H1 (cell line): ENCODE data around the gene EPB41L4A.

Experiments
- CEBPB ChIP-seq: IDR thresholded peaks from 2 replicates; pipeline ENCODE4 v1.6.1; 2012; ENCODE audit warnings: low read depth, low read length
- CREB1 ChIP-seq: IDR thresholded peaks from 2 replicates; pipeline ENCODE4 v1.6.1; 2012; ENCODE audit warnings: inconsistent platforms
- CTCF ChIP-seq, 3 experiments: IDR thresholded peaks; 1 replicate in 2 of 3; 2 replicates in 1 of 3; pipeline versions ENCODE4 v1.5.1 to v1.6.1; 2011; ENCODE audit warnings: low read length in 3 of 3, mild to moderate bottlenecking in 3 of 3, inconsistent platforms in 2 of 3, low read depth in 1 of 3, moderate library complexity in 1 of 3; ENCODE audit not compliant: insufficient read depth in 1 of 3; ENCODE audit errors: control extremely low read depth in 1 of 3
- EGR1 ChIP-seq: IDR thresholded peaks from 2 replicates; pipeline ENCODE4 v1.6.1; 2011; ENCODE audit warnings: low read depth, low read length, borderline replicate concordance
- GABPA ChIP-seq: IDR thresholded peaks from 2 replicates; pipeline ENCODE4 v1.6.1; 2011; ENCODE audit warnings: mild to moderate bottlenecking, low read length, moderate library complexity, borderline replicate concordance; ENCODE audit not compliant: insufficient read depth
- HDAC6 ChIP-seq: IDR thresholded peaks from one replicate; pipeline ENCODE4 v1.7.1; 2012; ENCODE audit warnings: low read depth, mild to moderate bottlenecking, inconsistent platforms, low read length, moderate library complexity
- JUND ChIP-seq: IDR thresholded peaks from 2 replicates; pipeline ENCODE4 v1.6.1; 2011; ENCODE audit warnings: mild to moderate bottlenecking, improper control_type of control experiment, low read length
- PHF8 ChIP-seq: fragments of 200-600 bp; sonication (generic); conservative IDR thresholded peaks from 2 replicates; pipeline ENCODE4 v1.7.1; 2012; ENCODE audit warnings: low read depth, mild to moderate bottlenecking, inconsistent platforms, low read length, moderate library complexity
- POLR2A ChIP-seq, 2 experiments: IDR thresholded peaks; 1 replicate in 1 of 2; 2 replicates in 1 of 2; pipeline ENCODE4 v1.6.1; 2011; ENCODE audit warnings: low read depth in 2 of 2, low read length in 2 of 2, mild to moderate bottlenecking in 2 of 2; ENCODE audit errors: control extremely low read depth in 1 of 2
- RAD21 ChIP-seq, 2 experiments: IDR thresholded peaks in 1 of 2; conservative IDR thresholded peaks in 1 of 2; 2 replicates each; pipeline ENCODE4 v1.6.1; 2011; ENCODE audit warnings: low read depth in 2 of 2, low read length in 2 of 2, improper control_type of control experiment in 1 of 2, inconsistent platforms in 1 of 2, mild to moderate bottlenecking in 1 of 2, moderate library complexity in 1 of 2
- RNF2 ChIP-seq: fragments of 200-900, 300-1000 bp; sonication (generic); IDR thresholded peaks from 2 replicates; pipeline ENCODE4 v1.7.1; 2016; ENCODE audit warnings: borderline replicate concordance, low read depth, mild to moderate bottlenecking, antibody characterized with exemption, low read length; ENCODE audit not compliant: poor library complexity, severe bottlenecking; ENCODE audit errors: missing control alignments
- TBP ChIP-seq: IDR thresholded peaks from 2 replicates; pipeline ENCODE4 v1.6.1; 2011; ENCODE audit warnings: low read depth, low read length, improper control_type of control experiment
- TF ChIP-seq, protein P1 (sequence below): IDR thresholded peaks from 2 replicates; pipeline ENCODE4 v1.6.1; 2011; ENCODE audit warnings: low read depth, mild to moderate bottlenecking, low read length; ENCODE audit not compliant: insufficient read depth

DNA sequence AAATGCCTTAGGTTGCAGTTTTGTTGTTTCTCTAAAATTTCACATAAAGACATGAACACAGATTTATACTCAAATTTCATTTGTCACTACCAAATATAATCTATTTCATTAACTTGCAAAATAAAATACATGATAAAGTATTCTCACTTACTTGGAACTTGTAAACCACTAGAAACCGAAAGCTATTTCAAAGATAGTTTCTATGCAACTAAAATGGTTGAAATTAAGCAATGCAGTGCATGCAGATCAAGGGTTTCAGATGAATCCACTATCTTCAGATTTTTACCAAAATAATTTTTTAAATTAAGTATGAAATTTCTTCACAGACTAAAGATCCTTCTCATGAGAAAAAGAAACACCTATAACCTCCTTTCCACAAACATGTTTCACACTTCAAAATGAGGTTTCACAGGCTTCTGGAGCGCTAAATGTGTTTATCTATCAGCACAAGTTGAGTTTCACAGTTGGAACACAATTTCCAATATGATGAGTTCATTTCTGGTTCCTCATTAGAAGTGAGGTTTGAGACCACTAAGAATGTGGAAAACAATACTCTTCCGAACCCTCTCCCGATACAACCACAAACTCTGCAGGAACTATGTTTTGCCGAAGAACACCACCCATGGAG, 63.9 kb downstream of the EPB41L4A start:
- TF ChIP-seq CTCF (IDR thresholded peaks at IDR 0.05; ENCODE audit: control extremely low read depth in 1 of 3, insufficient read depth in 1 of 3, low read depth in 1 of 3, low read length in 3 of 3): no peak
- TF ChIP-seq JUND: no peak
- TF ChIP-seq TBP: no peak
- TF ChIP-seq, protein P1, sequence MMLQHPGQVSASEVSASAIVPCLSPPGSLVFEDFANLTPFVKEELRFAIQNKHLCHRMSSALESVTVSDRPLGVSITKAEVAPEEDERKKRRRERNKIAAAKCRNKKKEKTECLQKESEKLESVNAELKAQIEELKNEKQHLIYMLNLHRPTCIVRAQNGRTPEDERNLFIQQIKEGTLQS: no peak
- TF ChIP-seq HDAC6: no peak
- no peak for TF ChIP-seq CREB1
- TF ChIP-seq RNF2: no peak
- no peak for TF ChIP-seq PHF8
- TF ChIP-seq RAD21 (IDR thresholded peaks at IDR 0.05 in 1 of 2, conservative IDR thresholded peaks at IDR 0.05 in 1 of 2; ENCODE audit: low read depth in 2 of 2, low read length in 2 of 2): no peak
- no peak for TF ChIP-seq CEBPB
- TF ChIP-seq GABPA: no peak
- TF ChIP-seq POLR2A (IDR thresholded peaks at IDR 0.05; ENCODE audit: control extremely low read depth in 1 of 2, low read depth in 2 of 2, low read length in 2 of 2): no peak
- no peak for TF ChIP-seq EGR1
